Gastrocnemius medialis (tissue), 4 donors: ENCODE data around the gene ITPKB.

Experiments
- CTCF ChIP-seq, 5 experiments: fragments of 450-650 bp in 3 of 5; fragments of 200-600 bp in 2 of 5; sonication (generic) in 2 of 5; IDR thresholded peaks in 4 of 5; conservative IDR thresholded peaks in 1 of 5; 1 replicate in 4 of 5; 2 replicates in 1 of 5; pipeline ENCODE4 v1.5.1; 2016 to 2019; ENCODE audit warnings: antibody characterized with exemption in 5 of 5, mild to moderate bottlenecking in 3 of 5, moderate library complexity in 3 of 5
- POLR2A ChIP-seq, 2 donors: fragments of 450-650 bp; IDR thresholded peaks; one replicate each; pipeline ENCODE4 v1.6.1; 2017; ENCODE audit warnings: antibody characterized with exemption in 2 of 2, mild to moderate bottlenecking in 2 of 2, moderate library complexity in 2 of 2

GRCh38 chr1:226661271-226661670 is 77.8 kb downstream of the ITPKB start:
- TF ChIP-seq CTCF (IDR thresholded peaks at IDR 0.05 in 4 of 5, conservative IDR thresholded peaks at IDR 0.05 in 1 of 5) = no peak
- TF ChIP-seq POLR2A (IDR thresholded peaks at IDR 0.05) = no peak
